Measurements from ENCODE around the gene ELOVL7.

DNA sequence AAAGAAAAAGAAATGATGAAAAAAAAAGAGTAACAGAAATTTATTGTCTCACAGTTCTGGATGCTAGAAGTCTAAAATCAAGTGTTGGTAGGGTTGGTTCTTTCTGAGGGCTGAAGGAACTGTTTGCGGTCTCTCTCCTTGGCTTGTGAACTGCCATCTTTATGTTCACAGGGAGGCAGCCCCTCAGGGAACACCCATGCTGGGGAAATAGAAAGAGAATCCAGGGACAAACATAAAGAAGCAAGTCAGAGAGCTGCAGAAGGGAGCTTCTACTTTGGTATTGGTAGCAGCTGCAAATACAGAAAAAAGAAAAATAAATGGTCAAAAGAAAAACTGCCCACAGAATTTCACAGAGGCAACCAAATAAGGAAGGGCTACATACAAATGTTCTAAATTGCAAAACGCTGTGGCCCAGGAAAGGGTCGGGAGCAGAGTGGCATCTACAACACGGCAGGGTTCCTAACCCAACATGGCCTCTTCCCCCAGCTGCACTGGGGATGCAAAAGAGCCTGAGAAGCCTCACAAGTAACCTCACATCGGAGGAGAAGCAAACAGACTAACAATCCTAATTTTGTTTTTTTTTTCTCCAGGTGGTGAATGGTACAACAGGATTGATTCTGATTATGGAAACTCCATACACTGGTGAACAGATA lies 37.4 kb downstream of the ELOVL7 start:
- no peak for TF ChIP-seq EZH2 (IDR thresholded peaks at IDR 0.05; ENCODE audit: borderline replicate concordance, low read length)
- TF ChIP-seq, protein P1, sequence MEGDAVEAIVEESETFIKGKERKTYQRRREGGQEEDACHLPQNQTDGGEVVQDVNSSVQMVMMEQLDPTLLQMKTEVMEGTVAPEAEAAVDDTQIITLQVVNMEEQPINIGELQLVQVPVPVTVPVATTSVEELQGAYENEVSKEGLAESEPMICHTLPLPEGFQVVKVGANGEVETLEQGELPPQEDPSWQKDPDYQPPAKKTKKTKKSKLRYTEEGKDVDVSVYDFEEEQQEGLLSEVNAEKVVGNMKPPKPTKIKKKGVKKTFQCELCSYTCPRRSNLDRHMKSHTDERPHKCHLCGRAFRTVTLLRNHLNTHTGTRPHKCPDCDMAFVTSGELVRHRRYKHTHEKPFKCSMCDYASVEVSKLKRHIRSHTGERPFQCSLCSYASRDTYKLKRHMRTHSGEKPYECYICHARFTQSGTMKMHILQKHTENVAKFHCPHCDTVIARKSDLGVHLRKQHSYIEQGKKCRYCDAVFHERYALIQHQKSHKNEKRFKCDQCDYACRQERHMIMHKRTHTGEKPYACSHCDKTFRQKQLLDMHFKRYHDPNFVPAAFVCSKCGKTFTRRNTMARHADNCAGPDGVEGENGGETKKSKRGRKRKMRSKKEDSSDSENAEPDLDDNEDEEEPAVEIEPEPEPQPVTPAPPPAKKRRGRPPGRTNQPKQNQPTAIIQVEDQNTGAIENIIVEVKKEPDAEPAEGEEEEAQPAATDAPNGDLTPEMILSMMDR (IDR thresholded peaks at IDR 0.05; ENCODE audit: low read length) = no peak

Data from OCI-LY1 (cell line).